RWPE2 (cell line): ENCODE measurements around the gene SLC1A4.

Source experiments
- ATAC-seq: fragments of 200-7000 bp; cut with Tn5 transposase; 3 replicates; pipeline ENCODE4 v1.9.1; 2021; ENCODE audit warnings: low read depth
- DNase-seq: peaks from one replicate; pipeline ENCODE4 v3.0.0-alpha.2; 2020; ENCODE audit warnings: low spot score
- H3K27ac ChIP-seq: fragments of 450-650 bp; 2 replicates; pipeline ENCODE4 v1.5.1; 2017; ENCODE audit warnings: mild to moderate bottlenecking; ENCODE audit not compliant: poor library complexity, severe bottlenecking
- H3K27me3 ChIP-seq: fragments of 250-450 bp; sonication (Bioruptor Pico); 2 replicates; pipeline ENCODE4 v1.5.1; 2021; ENCODE audit warnings: mild to moderate bottlenecking, moderate library complexity; ENCODE audit not compliant: insufficient read depth, poor library complexity, severe bottlenecking
- H3K36me3 ChIP-seq: fragments of 250-450 bp; sonication (Bioruptor Pico); 2 replicates; pipeline ENCODE4 v1.5.1; 2020; ENCODE audit warnings: low read depth, mild to moderate bottlenecking, moderate library complexity
- H3K4me1 ChIP-seq: fragments of 250-450 bp; sonication (Bioruptor Pico); 2 replicates; pipeline ENCODE4 v1.5.1; 2021; ENCODE audit warnings: mild to moderate bottlenecking, moderate library complexity; ENCODE audit not compliant: insufficient read depth, poor library complexity, severe bottlenecking
- H3K4me3 ChIP-seq: fragments of 250-450 bp; sonication (Bioruptor Pico); 2 replicates; pipeline ENCODE4 v1.5.1; 2021; ENCODE audit warnings: mild to moderate bottlenecking, moderate library complexity; ENCODE audit not compliant: severe bottlenecking
- H3K9me3 ChIP-seq: fragments of 250-450 bp; sonication (Bioruptor Pico); 2 replicates; pipeline ENCODE4 v1.5.1; 2021; ENCODE audit warnings: mild to moderate bottlenecking, moderate library complexity; ENCODE audit not compliant: severe bottlenecking
- TF ChIP-seq, protein P1 (sequence below): fragments of 450-650 bp; IDR thresholded peaks from one replicate; pipeline ENCODE4 v1.5.1; 2017; ENCODE audit warnings: mild to moderate bottlenecking, moderate library complexity; ENCODE audit not compliant: poor library complexity, severe bottlenecking

SLC1A4 gene

DNA sequence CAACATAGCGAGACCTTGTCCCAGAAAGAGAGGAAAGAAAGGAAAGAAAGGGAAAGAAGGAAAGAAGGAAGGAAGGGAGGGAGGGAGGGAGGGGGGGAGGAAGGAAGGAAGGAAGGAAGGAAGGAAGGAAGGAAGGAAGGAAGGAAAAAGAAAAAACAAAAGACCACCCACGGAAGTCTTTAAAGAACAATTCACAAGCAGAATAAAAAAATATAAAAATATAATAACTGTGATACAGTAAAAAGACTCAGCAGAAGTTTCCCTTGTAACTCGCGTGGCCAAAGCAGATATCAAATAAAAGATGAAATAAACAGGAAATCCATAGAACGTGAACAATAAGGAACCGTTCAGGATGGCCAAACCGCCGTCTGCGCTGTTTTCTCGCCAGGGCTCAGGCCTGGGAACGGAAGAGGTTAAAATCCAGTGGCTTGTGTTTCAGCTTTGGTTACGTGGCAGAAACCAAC, 1.2 kb upstream of the SLC1A4 start:
- Histone ChIP-seq H3K4me3 (peak overlapping the region; percentile 52), H3K27ac (peak overlapping the region; percentile 50), H3K9me3 (no peaks in the 10 kb centered on the region), H3K4me1 (peaks cover 6% of the 10 kb centered on the region), H3K36me3 (no peaks in the 10 kb centered on the region), H3K27me3 (peaks cover 3% of the 10 kb centered on the region)
- ATAC-seq (no peak; the same call in 2 of the 3 replicates), DNase-seq (no peak)
- TF ChIP-seq, protein P1, sequence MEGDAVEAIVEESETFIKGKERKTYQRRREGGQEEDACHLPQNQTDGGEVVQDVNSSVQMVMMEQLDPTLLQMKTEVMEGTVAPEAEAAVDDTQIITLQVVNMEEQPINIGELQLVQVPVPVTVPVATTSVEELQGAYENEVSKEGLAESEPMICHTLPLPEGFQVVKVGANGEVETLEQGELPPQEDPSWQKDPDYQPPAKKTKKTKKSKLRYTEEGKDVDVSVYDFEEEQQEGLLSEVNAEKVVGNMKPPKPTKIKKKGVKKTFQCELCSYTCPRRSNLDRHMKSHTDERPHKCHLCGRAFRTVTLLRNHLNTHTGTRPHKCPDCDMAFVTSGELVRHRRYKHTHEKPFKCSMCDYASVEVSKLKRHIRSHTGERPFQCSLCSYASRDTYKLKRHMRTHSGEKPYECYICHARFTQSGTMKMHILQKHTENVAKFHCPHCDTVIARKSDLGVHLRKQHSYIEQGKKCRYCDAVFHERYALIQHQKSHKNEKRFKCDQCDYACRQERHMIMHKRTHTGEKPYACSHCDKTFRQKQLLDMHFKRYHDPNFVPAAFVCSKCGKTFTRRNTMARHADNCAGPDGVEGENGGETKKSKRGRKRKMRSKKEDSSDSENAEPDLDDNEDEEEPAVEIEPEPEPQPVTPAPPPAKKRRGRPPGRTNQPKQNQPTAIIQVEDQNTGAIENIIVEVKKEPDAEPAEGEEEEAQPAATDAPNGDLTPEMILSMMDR: no peak

DNA sequence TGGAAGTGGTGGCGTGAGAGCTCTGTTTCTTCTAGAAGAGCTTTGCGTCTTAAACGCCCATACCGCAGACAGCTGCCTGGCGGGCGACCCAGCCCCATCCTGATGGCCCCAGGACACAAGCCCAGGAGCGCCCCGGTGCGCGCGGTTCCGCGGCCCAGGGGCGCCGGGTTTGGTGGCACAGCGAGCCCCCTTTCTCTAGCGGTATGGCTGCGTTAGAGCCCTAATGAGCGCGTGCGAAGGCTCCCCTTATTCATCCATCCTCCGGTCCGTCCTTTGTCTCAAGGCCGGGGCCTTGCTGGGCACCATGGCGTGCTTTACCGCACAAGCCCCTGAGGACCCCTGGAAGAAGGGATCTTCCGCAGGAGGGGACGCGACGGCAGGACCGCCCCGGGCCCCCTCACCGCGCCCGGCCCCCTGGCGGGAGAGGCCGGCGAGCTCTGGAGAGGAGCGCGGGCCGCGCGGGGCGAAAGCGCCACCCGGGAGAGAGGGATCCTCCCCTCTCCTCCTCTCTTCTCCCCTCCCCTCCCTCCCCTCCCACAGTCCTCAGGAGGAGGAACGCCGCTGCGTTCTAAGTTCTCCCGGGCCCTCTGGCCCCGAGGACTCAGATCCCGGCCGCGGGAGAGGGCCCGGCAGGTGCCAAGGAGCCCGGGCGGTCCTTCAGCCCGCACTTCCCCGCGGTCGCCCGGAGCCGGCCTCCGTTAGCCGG, 626 bp upstream of the SLC1A4 start:
- TF ChIP-seq, protein P1: peak; percentile 39
- ATAC-seq (peak; percentile 72), DNase-seq (peak; percentile 72)
- no peaks in the 10 kb centered on the region for H3K36me3 ChIP-seq
- peaks cover 6% of the 10 kb centered on the region for H3K4me1 ChIP-seq
- H3K27me3 ChIP-seq: no peaks in the 10 kb centered on the region
- peak overlapping the region; percentile 50 for H3K27ac ChIP-seq
- H3K9me3 ChIP-seq: no peaks in the 10 kb centered on the region
- peak overlapping the region; percentile 52 for H3K4me3 ChIP-seq

DNA sequence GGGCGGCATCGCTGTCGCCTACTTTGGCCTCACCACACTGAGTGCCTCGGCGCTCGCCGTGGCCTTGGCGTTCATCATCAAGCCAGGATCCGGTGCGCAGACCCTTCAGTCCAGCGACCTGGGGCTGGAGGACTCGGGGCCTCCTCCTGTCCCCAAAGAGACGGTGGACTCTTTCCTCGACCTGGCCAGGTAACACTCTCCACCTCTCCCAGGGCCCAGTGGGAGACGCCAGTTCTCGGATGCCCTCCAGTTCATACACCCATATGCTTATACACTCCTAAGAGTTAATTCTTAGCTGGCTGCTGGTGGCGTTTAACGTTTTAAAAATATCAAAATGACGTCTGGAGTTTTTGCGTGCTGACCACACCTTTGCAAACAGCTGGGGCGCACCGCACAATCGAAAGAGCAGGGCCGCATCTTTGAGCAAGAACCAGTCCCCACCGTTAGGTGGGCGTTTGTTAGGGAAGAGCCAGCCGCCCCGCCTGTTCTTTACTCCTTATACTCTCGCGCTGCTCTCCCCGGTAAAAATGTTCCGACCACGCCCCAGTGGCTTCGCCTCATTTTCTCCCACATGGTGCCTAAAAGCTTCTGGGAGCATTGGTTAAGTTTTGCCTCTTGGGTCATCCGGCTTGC, 899 bp downstream of the SLC1A4 start:
- Histone ChIP-seq H3K27me3 (no peaks in the 10 kb centered on the region), H3K27ac (no peak overlapping the region), H3K4me3 (peak overlapping the region; percentile 52), H3K36me3 (no peaks in the 10 kb centered on the region; the same call in 1 of the 2 replicates), H3K4me1 (peaks cover 6% of the 10 kb centered on the region), H3K9me3 (no peaks in the 10 kb centered on the region)
- ATAC-seq: no peak
- TF ChIP-seq, protein P1: no peak
- DNase-seq: no peak

DNA sequence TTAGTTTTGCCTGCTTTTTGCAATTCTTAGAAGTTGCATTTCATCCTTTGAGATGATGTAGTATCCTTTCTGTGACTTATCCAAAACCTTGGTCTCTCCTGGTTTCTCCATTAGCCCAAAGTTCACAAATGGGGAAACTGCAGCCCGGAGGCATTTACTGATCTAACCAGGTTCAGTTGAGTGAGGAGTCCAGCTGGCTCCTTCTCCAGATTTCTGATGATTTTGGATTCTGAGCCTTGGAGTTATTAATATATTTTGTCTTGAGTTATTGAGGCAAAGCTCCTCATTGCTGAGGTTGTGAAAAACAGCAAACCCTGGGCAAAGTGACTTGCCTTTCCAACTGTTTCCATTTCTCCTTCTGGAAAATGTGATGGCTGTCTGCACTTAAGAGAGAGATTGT, 1.7 kb downstream of the SLC1A4 start:
- H3K4me3 ChIP-seq: no peak overlapping the region
- TF ChIP-seq, protein P1: no peak
- no peaks in the 10 kb centered on the region; the same call in 1 of the 2 replicates for H3K36me3 ChIP-seq
- H3K27me3 ChIP-seq: no peaks in the 10 kb centered on the region
- peaks cover 6% of the 10 kb centered on the region for H3K4me1 ChIP-seq
- ATAC-seq (no peak), DNase-seq (no peak)
- no peak overlapping the region for H3K27ac ChIP-seq
- no peaks in the 10 kb centered on the region for H3K9me3 ChIP-seq
